AG09319 (cell line): ENCODE data around the gene MUC12.

Experiments used
- DNase-seq: peaks from one replicate; pipeline ENCODE4 v3.0.0-alpha.2; 2010; ENCODE audit warnings: low read depth; ENCODE audit errors: extremely low read depth
- TF ChIP-seq, protein P1 (sequence below): IDR thresholded peaks from 2 replicates; pipeline ENCODE4 v1.5.1; 2011; ENCODE audit warnings: low read depth, mild to moderate bottlenecking, inconsistent platforms, low read length, moderate library complexity

MUC12 gene

GRCh38 chr7:101066141-101066832 is 96.9 kb downstream of the MUC12 start:
- TF ChIP-seq, protein P1, sequence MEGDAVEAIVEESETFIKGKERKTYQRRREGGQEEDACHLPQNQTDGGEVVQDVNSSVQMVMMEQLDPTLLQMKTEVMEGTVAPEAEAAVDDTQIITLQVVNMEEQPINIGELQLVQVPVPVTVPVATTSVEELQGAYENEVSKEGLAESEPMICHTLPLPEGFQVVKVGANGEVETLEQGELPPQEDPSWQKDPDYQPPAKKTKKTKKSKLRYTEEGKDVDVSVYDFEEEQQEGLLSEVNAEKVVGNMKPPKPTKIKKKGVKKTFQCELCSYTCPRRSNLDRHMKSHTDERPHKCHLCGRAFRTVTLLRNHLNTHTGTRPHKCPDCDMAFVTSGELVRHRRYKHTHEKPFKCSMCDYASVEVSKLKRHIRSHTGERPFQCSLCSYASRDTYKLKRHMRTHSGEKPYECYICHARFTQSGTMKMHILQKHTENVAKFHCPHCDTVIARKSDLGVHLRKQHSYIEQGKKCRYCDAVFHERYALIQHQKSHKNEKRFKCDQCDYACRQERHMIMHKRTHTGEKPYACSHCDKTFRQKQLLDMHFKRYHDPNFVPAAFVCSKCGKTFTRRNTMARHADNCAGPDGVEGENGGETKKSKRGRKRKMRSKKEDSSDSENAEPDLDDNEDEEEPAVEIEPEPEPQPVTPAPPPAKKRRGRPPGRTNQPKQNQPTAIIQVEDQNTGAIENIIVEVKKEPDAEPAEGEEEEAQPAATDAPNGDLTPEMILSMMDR, result no peak
- DNase-seq, result no peak

DNA sequence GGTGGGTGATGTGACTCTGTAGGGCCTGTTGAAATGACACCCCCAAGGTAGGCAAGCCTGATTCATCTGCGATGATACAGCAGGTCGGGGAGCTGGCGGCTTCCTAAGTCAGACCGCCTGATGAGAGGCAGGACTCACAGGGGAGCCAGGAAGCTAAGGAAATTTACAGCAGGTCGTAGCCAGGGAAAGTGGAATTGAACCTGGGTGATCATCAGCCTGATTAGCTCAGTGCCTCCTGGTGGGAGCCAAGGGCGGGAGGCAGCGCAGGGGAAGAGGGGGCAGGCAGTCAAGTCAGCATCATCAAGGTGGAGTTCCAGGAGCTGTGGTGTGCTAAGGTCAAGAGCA is 97.4 kb downstream of the MUC12 start:
- TF ChIP-seq, protein P1, result no peak

DNA sequence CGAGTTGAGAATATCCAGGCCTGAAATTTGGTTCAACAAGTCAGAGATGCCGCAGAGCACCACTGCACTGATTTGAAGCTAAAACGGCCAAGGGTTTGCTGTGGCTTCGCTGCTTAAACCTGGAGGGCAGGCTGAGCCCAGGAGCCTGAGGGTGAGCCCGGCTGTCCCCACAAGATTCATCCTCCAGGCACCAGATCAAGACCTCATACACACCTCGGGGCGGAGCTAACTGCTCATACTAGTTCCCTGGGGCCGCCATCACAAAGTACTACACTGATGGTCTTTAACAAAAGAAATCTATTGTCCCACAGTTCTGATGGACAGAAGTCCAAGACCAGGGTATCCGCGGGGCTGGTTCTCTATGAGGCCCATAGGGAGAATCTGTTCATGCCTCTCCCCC is 99.0 kb downstream of the MUC12 start:
- DNase-seq, result no peak
- TF ChIP-seq, protein P1, result no peak

More for the DNA sequence above, 97.4 kb downstream of the MUC12 start:
- no peak for DNase-seq
